H9 (cell line): ENCODE measurements around the gene CD68. TPM values are rescaled to one million over a fixed set of nuclear protein-coding genes. Genes with fewer than 3 reads are reported as not detected.
A peak's percentile ranks its signal among the peaks of the same experiment; 100 is the strongest.

Experiments used
- DNase-seq: peaks from one replicate; pipeline ENCODE4 v3.0.0-alpha.2; 2017
- H2AFZ ChIP-seq: one replicate; pipeline ENCODE4 v1.6.1; 2013; ENCODE audit warnings: mild to moderate bottlenecking, low read length, control low read depth, moderate library complexity
- H2AK5ac ChIP-seq: 2 replicates; pipeline ENCODE4 v1.6.1; 2013; ENCODE audit warnings: low read length, control low read depth, mixed read lengths; ENCODE audit not compliant: insufficient read length
- H2BK120ac ChIP-seq: one replicate; pipeline ENCODE4 v1.6.1; 2013; ENCODE audit warnings: low read depth, mild to moderate bottlenecking, low read length, control low read depth, inconsistent platforms; ENCODE audit not compliant: poor library complexity, severe bottlenecking
- H2BK12ac ChIP-seq: 2 replicates; pipeline ENCODE4 v1.6.1; 2013; ENCODE audit warnings: low read length, control low read depth, mixed read lengths, low read depth; ENCODE audit not compliant: insufficient read length
- H2BK15ac ChIP-seq: 2 replicates; pipeline ENCODE4 v1.6.1; 2013; ENCODE audit warnings: low read depth, low read length, control low read depth
- H2BK20ac ChIP-seq: one replicate; pipeline ENCODE4 v1.6.1; 2013; ENCODE audit warnings: low read depth, mild to moderate bottlenecking, low read length, control low read depth, inconsistent platforms; ENCODE audit not compliant: poor library complexity, severe bottlenecking
- H2BK5ac ChIP-seq: 2 replicates; pipeline ENCODE4 v1.6.1; 2013; ENCODE audit warnings: low read length, control low read depth, mixed read lengths; ENCODE audit not compliant: insufficient read length
- H3K14ac ChIP-seq: 2 replicates; pipeline ENCODE4 v1.6.1; 2013; ENCODE audit warnings: low read length, control low read depth; ENCODE audit not compliant: insufficient read depth
- H3K18ac ChIP-seq: 2 replicates; pipeline ENCODE4 v1.6.1; 2013; ENCODE audit warnings: low read depth, mild to moderate bottlenecking, mixed read lengths, low read length, control low read depth; ENCODE audit not compliant: insufficient read length
- H3K23ac ChIP-seq: 2 replicates; pipeline ENCODE4 v1.6.1; 2013; ENCODE audit warnings: low read length, control low read depth, mixed read lengths, low read depth; ENCODE audit not compliant: insufficient read length
- H3K23me2 ChIP-seq: 2 replicates; pipeline ENCODE4 v1.6.1; 2013; ENCODE audit warnings: low read depth, mild to moderate bottlenecking, mixed read lengths, low read length, control low read depth; ENCODE audit not compliant: insufficient read length, poor library complexity, severe bottlenecking
- H3K27ac ChIP-seq: 2 replicates; pipeline ENCODE4 v1.5.1; 2013; ENCODE audit warnings: low read length, control low read depth, mixed read lengths, low read depth; ENCODE audit not compliant: insufficient read length
- H3K27me3 ChIP-seq: 2 replicates; pipeline ENCODE4 v1.6.1; 2013; ENCODE audit warnings: low read length, control low read depth, inconsistent platforms; ENCODE audit not compliant: insufficient read depth
- H3K4ac ChIP-seq: 2 replicates; pipeline ENCODE4 v1.6.1; 2013; ENCODE audit warnings: low read depth, mild to moderate bottlenecking, control low read depth, inconsistent platforms, low read length, moderate library complexity
- H3K4me1 ChIP-seq: 2 replicates; pipeline ENCODE4 v1.6.1; 2013; ENCODE audit warnings: low read length, control low read depth, inconsistent platforms; ENCODE audit not compliant: insufficient read depth
- H3K4me2 ChIP-seq: 2 replicates; pipeline ENCODE4 v1.6.1; 2013; ENCODE audit warnings: low read length, control low read depth, mixed read lengths; ENCODE audit not compliant: insufficient read length, insufficient read depth
- H3K56ac ChIP-seq: 2 replicates; pipeline ENCODE4 v1.6.1; 2013; ENCODE audit warnings: low read depth, mild to moderate bottlenecking, mixed read lengths, low read length, control low read depth; ENCODE audit not compliant: insufficient read length
- H3K79me1 ChIP-seq: 2 replicates; pipeline ENCODE4 v1.6.1; 2013; ENCODE audit warnings: low read depth, mild to moderate bottlenecking, moderate library complexity, low read length, control low read depth, inconsistent platforms; ENCODE audit not compliant: insufficient read depth, poor library complexity, severe bottlenecking
- H3K79me2 ChIP-seq: 2 replicates; pipeline ENCODE4 v1.6.1; 2013; ENCODE audit warnings: low read length, control low read depth, inconsistent platforms; ENCODE audit not compliant: insufficient read depth
- H3K9ac ChIP-seq: 2 replicates; pipeline ENCODE4 v1.6.1; 2013; ENCODE audit warnings: low read length, control low read depth, mixed read lengths; ENCODE audit not compliant: insufficient read length; ENCODE audit errors: extremely low read depth
- H3K9me3 ChIP-seq: one replicate; pipeline ENCODE4 v1.6.1; 2013; ENCODE audit warnings: low read depth, low read length, inconsistent platforms; ENCODE audit not compliant: control insufficient read depth
- H3T11ph ChIP-seq: one replicate; pipeline ENCODE4 v1.6.1; 2013; ENCODE audit warnings: mild to moderate bottlenecking, low read length, control low read depth, inconsistent platforms
- H4K20me1 ChIP-seq: one replicate; pipeline ENCODE4 v1.6.1; 2013; ENCODE audit not compliant: control insufficient read depth, insufficient read length, insufficient read depth
- H4K5ac ChIP-seq: 2 replicates; pipeline ENCODE4 v1.6.1; 2013; ENCODE audit warnings: low read depth, mild to moderate bottlenecking, mixed read lengths, low read length, control low read depth; ENCODE audit not compliant: insufficient read length
- H4K8ac ChIP-seq: replicated peaks from 2 replicates; pipeline ENCODE4 v1.6.1; 2013; ENCODE audit warnings: low read length, control low read depth, mixed read lengths, low read depth; ENCODE audit not compliant: insufficient read length
- H4K91ac ChIP-seq: 2 replicates; pipeline ENCODE4 v1.6.1; 2013; ENCODE audit warnings: low read depth, mild to moderate bottlenecking, moderate library complexity, mixed read lengths, low read length, control low read depth; ENCODE audit not compliant: insufficient read length
- H3K27ac Mint-ChIP-seq, 3 experiments: 2 replicates in 2 of 3; 3 replicates in 1 of 3; pipeline ENCODE4 v1.8.0; 2020 to 2021; ENCODE audit warnings: mixed read lengths in 3 of 3, mild to moderate bottlenecking in 1 of 3, moderate library complexity in 1 of 3
- H3K27me3 Mint-ChIP-seq: 2 replicates; pipeline ENCODE4 v1.8.0; 2021; ENCODE audit warnings: low read depth, mild to moderate bottlenecking, moderate library complexity, mixed read lengths
- H3K36me3 Mint-ChIP-seq, 3 experiments: 2 replicates in 2 of 3; 3 replicates in 1 of 3; pipeline ENCODE4 v1.8.0; 2020 to 2021; ENCODE audit warnings: low read depth in 3 of 3, mixed read lengths in 3 of 3; ENCODE audit not compliant: insufficient read depth in 1 of 3
- H3K4me1 Mint-ChIP-seq, 2 experiments: 2 replicates each; pipeline ENCODE4 v1.8.0; 2020; ENCODE audit warnings: mixed read lengths in 2 of 2
- H3K4me3 Mint-ChIP-seq, 2 experiments: 2 replicates in 1 of 2; 3 replicates in 1 of 2; pipeline ENCODE4 v1.8.0; 2020 to 2021; ENCODE audit warnings: mild to moderate bottlenecking in 2 of 2, mixed read lengths in 2 of 2, moderate library complexity in 1 of 2
- H3K9me3 Mint-ChIP-seq, 2 experiments: 2 replicates in 1 of 2; 3 replicates in 1 of 2; pipeline ENCODE4 v1.8.0; 2020; ENCODE audit warnings: mild to moderate bottlenecking in 2 of 2, mixed read lengths in 2 of 2, moderate library complexity in 1 of 2
- WGBS: extraction: QIAGEN DNeasy Blood & Tissue Kit; methylation state at CpG from one replicate; pipeline ENCODE4 v1.1.7; 2013; ENCODE audit warnings: missing lambda C conversion rate, low lambda C conversion rate, mixed read lengths; ENCODE audit not compliant: insufficient read length; ENCODE audit errors: extremely low coverage; 5-methylcytosine and 5-hydroxymethylcytosine counted together
- total RNA-seq: library from RNA; stranded (reverse); gene quantifications from 2 replicates; pipeline ENCODE4 v1.2.1, GENCODE V29; 2021
- TF ChIP-seq, protein P1 (sequence below): fragments of 200-600 bp; sonication (generic); conservative IDR thresholded peaks from 3 replicates; pipeline ENCODE4 v1.8.0; 2021; ENCODE audit warnings: antibody characterized with exemption, mild to moderate bottlenecking

Gene CD68
- total RNA-seq, 1 experiment from 2014 or later: 0.42 TPM

DNA sequence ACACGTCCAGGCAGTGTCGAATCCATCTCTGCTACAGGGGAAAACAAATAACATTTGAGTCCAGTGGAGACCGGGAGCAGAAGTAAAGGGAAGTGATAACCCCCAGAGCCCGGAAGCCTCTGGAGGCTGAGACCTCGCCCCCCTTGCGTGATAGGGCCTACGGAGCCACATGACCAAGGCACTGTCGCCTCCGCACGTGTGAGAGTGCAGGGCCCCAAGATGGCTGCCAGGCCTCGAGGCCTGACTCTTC, 7.2 kb upstream of the CD68 start:
- Histone ChIP-seq H3K4me2 (peak overlapping the region; percentile 83), H2BK120ac (no peak overlapping the region), H2BK5ac (no peak overlapping the region), H3K23ac (no peak overlapping the region), H3K4ac (no peak overlapping the region), H4K20me1 (no peaks in the 10 kb centered on the region), H4K5ac (no peak overlapping the region), H4K91ac (no peak overlapping the region), H3K27ac (peak overlapping the region; percentile 3), H2BK15ac (no peak overlapping the region), H3K27me3 (no peaks in the 10 kb centered on the region), H2AK5ac (no peak overlapping the region), H2BK12ac (no peak overlapping the region), H3K56ac (no peak overlapping the region), H2AFZ (no peak overlapping the region), H3K79me1 (peaks cover 2% of the 10 kb centered on the region), H3K9ac (peak overlapping the region; percentile 97), H2BK20ac (no peak overlapping the region), H3K23me2 (peaks cover 5% of the 10 kb centered on the region), H3K9me3 (no peaks in the 10 kb centered on the region), H3K4me1 (peaks cover 4% of the 10 kb centered on the region; the same call in 1 of the 2 replicates), H4K8ac (no peak overlapping the region), H3K18ac (peak overlapping the region; percentile 94), H3K79me2 (peaks cover 21% of the 10 kb centered on the region; the same call in 1 of the 2 replicates), H3T11ph (no peak overlapping the region), H3K14ac (no peak overlapping the region)
- Mint-ChIP-seq H3K27me3 (peaks cover 10% of the 10 kb centered on the region), H3K36me3 (peaks cover 65 to 89% (median 80%) of the 10 kb centered on the region in 3 experiments), H3K4me3 (peak overlapping the region; percentile 98), H3K4me1 (peaks cover 31 to 35% of the 10 kb centered on the region in 2 experiments), H3K9me3 (peaks cover 3 to 7% of the 10 kb centered on the region in 2 experiments; a peak in 3 of 5 replicates), H3K27ac (peak overlapping the region; percentile 98 to 100 (median 99); a peak in 6 of 7 replicates)
- no CpG with 5 or more reads among the region's 11 CpGs for WGBS
- no peak for DNase-seq
- TF ChIP-seq, protein P1, sequence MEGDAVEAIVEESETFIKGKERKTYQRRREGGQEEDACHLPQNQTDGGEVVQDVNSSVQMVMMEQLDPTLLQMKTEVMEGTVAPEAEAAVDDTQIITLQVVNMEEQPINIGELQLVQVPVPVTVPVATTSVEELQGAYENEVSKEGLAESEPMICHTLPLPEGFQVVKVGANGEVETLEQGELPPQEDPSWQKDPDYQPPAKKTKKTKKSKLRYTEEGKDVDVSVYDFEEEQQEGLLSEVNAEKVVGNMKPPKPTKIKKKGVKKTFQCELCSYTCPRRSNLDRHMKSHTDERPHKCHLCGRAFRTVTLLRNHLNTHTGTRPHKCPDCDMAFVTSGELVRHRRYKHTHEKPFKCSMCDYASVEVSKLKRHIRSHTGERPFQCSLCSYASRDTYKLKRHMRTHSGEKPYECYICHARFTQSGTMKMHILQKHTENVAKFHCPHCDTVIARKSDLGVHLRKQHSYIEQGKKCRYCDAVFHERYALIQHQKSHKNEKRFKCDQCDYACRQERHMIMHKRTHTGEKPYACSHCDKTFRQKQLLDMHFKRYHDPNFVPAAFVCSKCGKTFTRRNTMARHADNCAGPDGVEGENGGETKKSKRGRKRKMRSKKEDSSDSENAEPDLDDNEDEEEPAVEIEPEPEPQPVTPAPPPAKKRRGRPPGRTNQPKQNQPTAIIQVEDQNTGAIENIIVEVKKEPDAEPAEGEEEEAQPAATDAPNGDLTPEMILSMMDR: no peak
